ENCODE data around the gene VANGL2. TPM values are rescaled to one million over a fixed set of nuclear protein-coding genes. Genes with fewer than 3 reads are reported as not detected.

VANGL2 gene
- total and polyA plus RNA-seq, 9 donors = 5.6 to 18.4 (median 9.7) TPM

DNA sequence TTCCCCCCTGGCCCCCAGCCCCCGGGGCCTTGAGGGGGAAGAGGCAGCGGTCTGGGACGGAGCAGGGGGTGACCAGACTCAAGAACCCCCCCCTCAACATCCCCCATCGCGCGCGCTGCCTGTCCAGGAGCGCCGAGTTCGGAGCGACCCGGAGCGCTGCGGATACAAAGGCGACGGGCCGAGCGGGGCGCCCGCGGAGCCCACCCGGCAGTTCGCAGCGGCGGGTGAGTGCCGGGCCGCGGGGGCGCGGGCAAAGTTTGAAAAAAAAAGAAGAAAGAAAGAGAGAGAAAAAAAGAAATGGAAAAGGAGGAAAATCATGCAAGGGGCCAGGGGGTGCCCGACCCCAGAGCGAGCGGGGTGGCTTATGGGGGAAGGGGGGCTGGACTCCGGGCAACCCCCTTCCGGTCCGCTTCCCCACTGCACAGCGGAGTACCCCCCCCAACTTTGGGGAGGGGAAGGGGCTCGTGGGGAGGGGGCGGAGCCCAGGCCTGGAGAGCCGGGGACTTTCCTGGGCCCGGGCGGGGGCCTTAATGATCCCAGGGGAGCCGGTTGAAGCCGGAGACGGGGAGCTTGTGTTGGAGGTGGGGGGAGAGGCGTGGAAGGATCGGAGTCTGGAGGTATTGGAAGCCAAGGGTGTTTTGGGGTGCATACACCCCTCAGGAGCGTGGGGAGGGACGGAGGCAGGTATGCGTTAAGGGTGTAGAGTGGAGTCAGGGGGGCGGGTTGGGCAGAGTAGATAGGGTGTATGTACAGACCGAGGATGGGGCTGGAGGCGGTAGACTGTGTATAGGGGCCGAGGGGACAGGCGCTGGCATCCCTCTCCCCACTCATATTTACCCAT is 502 bp downstream of the VANGL2 start:
- 2 to 3% (median 2%) methylated on average over 53 to 55 of the region's 55 CpGs for WGBS, 3 donors
- Histone ChIP-seq H3K27me3 (no peaks in the 10 kb centered on the region), H3K27ac (peak overlapping the region; percentile 43 to 85), H3K9me3 (no peaks in the 10 kb centered on the region), H3K4me1 (ENCODE audit: insufficient read depth) (peaks cover 10% of the 10 kb centered on the region), H3K36me3 (no peaks in the 10 kb centered on the region), H3K4me3 (peak overlapping the region; percentile 84)
- TF ChIP-seq EP300 (IDR thresholded peaks at IDR 0.05) (no peak), POLR2A (IDR thresholded peaks at IDR 0.05) (no peak)
- TF ChIP-seq, protein P1, sequence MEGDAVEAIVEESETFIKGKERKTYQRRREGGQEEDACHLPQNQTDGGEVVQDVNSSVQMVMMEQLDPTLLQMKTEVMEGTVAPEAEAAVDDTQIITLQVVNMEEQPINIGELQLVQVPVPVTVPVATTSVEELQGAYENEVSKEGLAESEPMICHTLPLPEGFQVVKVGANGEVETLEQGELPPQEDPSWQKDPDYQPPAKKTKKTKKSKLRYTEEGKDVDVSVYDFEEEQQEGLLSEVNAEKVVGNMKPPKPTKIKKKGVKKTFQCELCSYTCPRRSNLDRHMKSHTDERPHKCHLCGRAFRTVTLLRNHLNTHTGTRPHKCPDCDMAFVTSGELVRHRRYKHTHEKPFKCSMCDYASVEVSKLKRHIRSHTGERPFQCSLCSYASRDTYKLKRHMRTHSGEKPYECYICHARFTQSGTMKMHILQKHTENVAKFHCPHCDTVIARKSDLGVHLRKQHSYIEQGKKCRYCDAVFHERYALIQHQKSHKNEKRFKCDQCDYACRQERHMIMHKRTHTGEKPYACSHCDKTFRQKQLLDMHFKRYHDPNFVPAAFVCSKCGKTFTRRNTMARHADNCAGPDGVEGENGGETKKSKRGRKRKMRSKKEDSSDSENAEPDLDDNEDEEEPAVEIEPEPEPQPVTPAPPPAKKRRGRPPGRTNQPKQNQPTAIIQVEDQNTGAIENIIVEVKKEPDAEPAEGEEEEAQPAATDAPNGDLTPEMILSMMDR (IDR thresholded peaks at IDR 0.05) = no peak
- DNase-seq = peak; percentile 42 to 67 (median 60)
- intact Hi-C loops (cut with DNase I) = no loop called here

DNA sequence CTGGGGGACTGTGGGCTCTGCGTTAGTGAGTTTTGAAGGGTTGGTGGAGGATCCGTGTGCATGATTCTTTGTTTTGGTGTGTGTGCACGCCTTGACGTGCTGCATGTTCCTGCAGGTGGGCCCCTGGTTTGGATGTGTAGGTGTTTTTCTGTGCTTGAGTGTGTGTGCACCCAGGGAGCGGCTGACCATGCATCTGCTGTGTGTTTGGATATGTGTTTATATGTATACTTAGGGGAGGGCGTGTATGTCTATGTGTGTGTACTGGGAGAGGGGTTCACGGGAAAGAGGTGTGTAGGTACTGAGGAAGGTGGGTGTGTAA is 1.1 kb downstream of the VANGL2 start:
- H3K4me1 ChIP-seq (ENCODE audit: insufficient read depth) = peaks cover 10% of the 10 kb centered on the region
- H3K27me3 ChIP-seq = no peaks in the 10 kb centered on the region
- intact Hi-C loops (cut with DNase I) = no loop called here
- H3K9me3 ChIP-seq = no peaks in the 10 kb centered on the region
- peak overlapping the region; percentile 84 for H3K4me3 ChIP-seq
- H3K27ac ChIP-seq = peak overlapping the region; percentile 43 to 85
- DNase-seq = no peak
- no peak for TF ChIP-seq EP300 (IDR thresholded peaks at IDR 0.05)
- TF ChIP-seq, protein P1 (IDR thresholded peaks at IDR 0.05) = no peak
- no peak for TF ChIP-seq POLR2A (IDR thresholded peaks at IDR 0.05)
- H3K36me3 ChIP-seq = no peaks in the 10 kb centered on the region
- WGBS, 3 donors = 17 to 32% (median 22%) methylated on average over 7 of the region's 7 CpGs

DNA sequence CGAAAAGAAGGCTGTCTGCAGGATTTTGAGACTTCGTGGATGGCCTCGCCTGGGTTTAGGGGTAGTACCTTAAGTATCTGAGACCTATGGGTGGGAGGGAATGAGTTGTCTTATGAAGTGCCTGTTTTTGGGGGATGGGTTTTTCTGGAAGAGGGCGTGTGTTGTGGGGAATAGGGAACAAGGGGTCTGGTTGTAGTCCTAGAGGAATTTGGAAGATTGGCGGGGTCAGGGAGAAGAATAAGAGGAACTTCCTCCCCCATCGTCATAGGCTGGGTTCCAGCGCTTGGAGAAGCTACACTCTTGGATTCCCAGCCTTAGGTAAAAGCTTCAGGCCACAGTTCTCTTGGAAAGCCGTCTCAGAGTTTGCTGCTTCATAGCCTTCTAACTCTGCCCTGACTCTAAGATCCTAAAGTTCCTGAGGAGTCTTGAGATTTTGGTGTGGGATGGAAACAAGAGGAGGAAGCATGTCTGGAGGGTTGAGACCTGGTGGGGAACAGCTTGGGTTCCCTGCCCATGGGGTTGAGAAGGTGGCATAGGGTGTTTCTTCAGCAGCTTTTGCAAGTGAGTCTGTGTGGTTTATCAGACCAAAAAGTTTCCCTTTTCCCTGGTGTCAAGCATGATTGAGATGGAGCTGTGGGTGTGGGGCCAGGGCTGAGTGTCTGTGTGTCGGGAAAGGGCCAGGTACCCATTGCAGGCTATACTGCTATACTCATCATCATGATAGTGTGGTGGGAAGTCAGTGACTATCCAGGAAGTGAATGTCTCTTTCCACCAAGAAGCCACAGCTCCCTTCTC is 1.8 kb downstream of the VANGL2 start:
- Histone ChIP-seq H3K27ac (no peak overlapping the region), H3K4me1 (ENCODE audit: insufficient read depth) (peaks cover 10% of the 10 kb centered on the region), H3K27me3 (no peaks in the 10 kb centered on the region), H3K9me3 (no peaks in the 10 kb centered on the region), H3K4me3 (no peak overlapping the region), H3K36me3 (no peaks in the 10 kb centered on the region)
- intact Hi-C loops (cut with DNase I) = no loop called here
- WGBS, 3 donors = 38 to 53% (median 53%) methylated on average over 9 of the region's 9 CpGs
- TF ChIP-seq EP300 (IDR thresholded peaks at IDR 0.05) (no peak), POLR2A (IDR thresholded peaks at IDR 0.05) (no peak)
- TF ChIP-seq, protein P1 (IDR thresholded peaks at IDR 0.05) = no peak
- DNase-seq = no peak

DNA sequence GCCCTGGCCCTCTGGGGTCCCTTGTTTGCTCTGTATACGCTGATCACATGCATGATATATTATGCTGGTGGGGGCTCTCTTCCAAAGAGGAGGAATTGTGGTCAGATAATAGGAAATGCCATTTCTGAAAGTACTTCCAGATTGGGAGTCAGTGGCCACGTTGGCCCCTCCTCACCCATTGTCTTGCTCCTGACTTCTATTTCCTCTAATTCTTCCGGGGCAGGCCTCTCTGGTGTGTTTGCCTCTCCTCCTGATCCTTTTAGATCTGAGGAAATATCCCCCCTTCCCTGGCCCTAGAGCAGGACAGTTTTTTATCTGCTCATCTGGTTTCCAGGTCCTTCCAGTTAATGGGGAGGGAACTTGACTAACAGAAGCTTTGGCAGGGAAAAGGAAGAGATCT is 2.9 kb downstream of the VANGL2 start:
- TF ChIP-seq EP300 (IDR thresholded peaks at IDR 0.05) (no peak), POLR2A (IDR thresholded peaks at IDR 0.05) (no peak)
- TF ChIP-seq, protein P1 (IDR thresholded peaks at IDR 0.05) = no peak
- Histone ChIP-seq H3K27ac (no peak overlapping the region), H3K9me3 (no peaks in the 10 kb centered on the region), H3K36me3 (no peaks in the 10 kb centered on the region), H3K4me1 (ENCODE audit: insufficient read depth) (peaks cover 10% of the 10 kb centered on the region), H3K4me3 (no peak overlapping the region), H3K27me3 (no peaks in the 10 kb centered on the region)
- WGBS, 3 donors = 74 to 80% (median 78%) methylated on average over 3 of the region's 3 CpGs
- intact Hi-C loops (cut with DNase I) = no loop called here
- DNase-seq = no peak

Data from ovary (tissue), 9 donors.